Right cardiac atrium (tissue), 5 donors: Measurements from ENCODE around the gene CLIP2. TPM values are rescaled to one million over a fixed set of nuclear protein-coding genes. Genes with fewer than 3 reads are reported as not detected.
A peak's percentile ranks its signal among the peaks of the same experiment; 100 is the strongest.
"Not testable (repeated sequence)": the region's sequence is repeated elsewhere in the genome, so short reads cannot be mapped to it uniquely, and the experiment has no call there.

ENCODE experiments used
- ATAC-seq, 2 donors: fragments of 200-7000 bp; cut with Tn5 transposase; one replicate each; pipeline versions ENCODE4 v1.8.0 to v1.9.1; 2020; ENCODE audit warnings: moderate library complexity in 2 of 2, mild to moderate bottlenecking in 1 of 2
- DNase-seq, 3 donors: peaks; one replicate each; pipeline ENCODE4 v3.0.0-alpha.2; 2020
- H3K27ac ChIP-seq: one replicate; pipeline ENCODE4 v1.5.1; 2013; ENCODE audit warnings: mild to moderate bottlenecking, low read length, control low read depth, moderate library complexity
- H3K27me3 ChIP-seq: one replicate; pipeline ENCODE4 v1.6.1; 2013; ENCODE audit not compliant: control insufficient read depth, insufficient read depth
- H3K4me1 ChIP-seq: one replicate; pipeline ENCODE4 v1.6.1; 2013; ENCODE audit warnings: low read length; ENCODE audit not compliant: control insufficient read depth, insufficient read depth
- H3K4me3 ChIP-seq: one replicate; pipeline ENCODE4 v1.5.1; 2013; ENCODE audit warnings: low read length, control low read depth
- H3K9me3 ChIP-seq: one replicate; pipeline ENCODE4 v1.6.1; 2013; ENCODE audit warnings: low read length; ENCODE audit not compliant: control insufficient read depth
- WGBS: extraction: QIAGEN DNeasy Blood & Tissue Kit; methylation state at CpG from one replicate; pipeline ENCODE4 v1.1.7; 2013; 5-methylcytosine and 5-hydroxymethylcytosine counted together
- intact Hi-C, 4 donors: fragments of 100-400 bp; cut with DNase I; formaldehyde crosslinking; loops; one replicate each; pipeline versions ENCODE4 v1.11.0 to v1.14.0; 2022 to 2023
- polyA plus RNA-seq: library from polyadenylated mRNA; stranded (reverse); fragments of 200-250 nt; gene quantifications from one replicate; pipeline ENCODE4 v1.2.3, GENCODE V29; 2013
- total RNA-seq, 4 donors: library from RNA; stranded (reverse); fragmentation: NEBNext Ultra II Directional; extraction: Animal tissue kit (Norgen Biotek cat#: 25700); gene quantifications; one replicate each; pipeline ENCODE4 v1.2.1, GENCODE V29; 2021
- donor health status: healthy with polysubstance abuse.
- donor health status: DM: no; HTN: yes; CAD: no.
- donor health status: DM: no; HTN: no; CAD: no.
- donor health status: DM: no; HTN: yes; CAD: no; lungs with severe emphysema.
- donor health status: DM: yes; HTN: yes; CAD: no.

Gene CLIP2
- total and polyA plus RNA-seq, 5 donors, result 6.3 to 9.4 (median 8.7) TPM

GRCh38 chr7:74440143-74440542 is 150.9 kb downstream of the CLIP2 start:
- H3K4me3 ChIP-seq, H3K4me1 ChIP-seq, H3K27me3 ChIP-seq, H3K9me3 ChIP-seq, ATAC-seq, H3K27ac ChIP-seq: not testable (repeated sequence)
- DNase-seq, result peak in 1 of 3 donors; percentile 32
- intact Hi-C loops, result loop anchor here in 1 of 4 donors (10.0 kb wide), 1 partner anchor 125 kb away; no protein-coding TSS in a partner anchor
- 99% methylated on average over 3 of the region's 3 CpGs for WGBS

GRCh38 chr7:74441801-74442200 is 152.6 kb downstream of the CLIP2 start:
- H3K27me3 ChIP-seq, result no peaks in the 10 kb centered on the region
- no peaks in the 10 kb centered on the region for H3K9me3 ChIP-seq
- ATAC-seq (no peak), DNase-seq (peak in 1 of 3 donors; percentile 12)
- intact Hi-C loops, result loop anchor here in 1 of 4 donors (10.0 kb wide), 1 partner anchor 123 kb away; no protein-coding TSS in a partner anchor
- H3K4me3 ChIP-seq, result no peak overlapping the region
- 66% methylated on average over 10 of the region's 10 CpGs for WGBS
- no peaks in the 10 kb centered on the region for H3K4me1 ChIP-seq
- no peak overlapping the region for H3K27ac ChIP-seq

- WGBS, result 66% methylated on average over 21 of the region's 21 CpGs
- Histone ChIP-seq H3K27ac (no peak overlapping the region), H3K27me3 (no peaks in the 10 kb centered on the region), H3K9me3 (no peaks in the 10 kb centered on the region), H3K4me1 (no peaks in the 10 kb centered on the region), H3K4me3 (no peak overlapping the region)
- ATAC-seq (no peak), DNase-seq (no peak)
- intact Hi-C loops, result loop anchor here in 1 of 4 donors (10.0 kb wide), 1 partner anchor 121 kb away; no protein-coding TSS in a partner anchor
Measured at GRCh38 chr7:74443543-74444247, 154.5 kb downstream of the CLIP2 start.

DNA sequence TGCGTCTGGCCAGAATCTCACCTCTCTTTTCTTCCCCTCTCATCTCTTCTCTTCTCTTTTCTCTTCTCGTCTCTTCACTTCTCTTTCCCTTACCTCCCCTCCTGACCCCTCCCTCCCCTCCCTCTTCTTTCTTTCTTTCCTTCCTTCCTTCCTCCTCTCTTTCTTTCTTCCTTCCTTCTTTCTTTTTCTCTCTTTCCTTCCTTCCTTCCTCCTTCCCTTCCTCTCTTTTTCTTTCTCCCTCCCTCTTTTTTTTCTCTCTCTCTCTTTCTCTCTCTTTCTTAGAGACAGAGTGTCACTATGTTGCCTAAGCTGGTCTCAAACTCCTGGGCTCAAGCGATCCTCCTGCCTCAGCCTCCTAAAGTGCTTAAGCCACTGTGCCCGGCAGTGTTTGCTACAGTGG is 159.9 kb downstream of the CLIP2 start:
- H3K9me3 ChIP-seq, result no peaks in the 10 kb centered on the region
- DNase-seq, result no peak
- no peak for ATAC-seq
- no peak overlapping the region for H3K4me3 ChIP-seq
- H3K27ac ChIP-seq, result no peak overlapping the region
- 93% methylated on average over 4 of the region's 4 CpGs for WGBS
- intact Hi-C loops, result loop anchor here in 2 of 4 donors (5.0 to 10.0 kb wide), 2 partner anchors 116 to 118 kb away; no protein-coding TSS in a partner anchor
- H3K4me1 ChIP-seq, result no peaks in the 10 kb centered on the region
- no peaks in the 10 kb centered on the region for H3K27me3 ChIP-seq

DNA sequence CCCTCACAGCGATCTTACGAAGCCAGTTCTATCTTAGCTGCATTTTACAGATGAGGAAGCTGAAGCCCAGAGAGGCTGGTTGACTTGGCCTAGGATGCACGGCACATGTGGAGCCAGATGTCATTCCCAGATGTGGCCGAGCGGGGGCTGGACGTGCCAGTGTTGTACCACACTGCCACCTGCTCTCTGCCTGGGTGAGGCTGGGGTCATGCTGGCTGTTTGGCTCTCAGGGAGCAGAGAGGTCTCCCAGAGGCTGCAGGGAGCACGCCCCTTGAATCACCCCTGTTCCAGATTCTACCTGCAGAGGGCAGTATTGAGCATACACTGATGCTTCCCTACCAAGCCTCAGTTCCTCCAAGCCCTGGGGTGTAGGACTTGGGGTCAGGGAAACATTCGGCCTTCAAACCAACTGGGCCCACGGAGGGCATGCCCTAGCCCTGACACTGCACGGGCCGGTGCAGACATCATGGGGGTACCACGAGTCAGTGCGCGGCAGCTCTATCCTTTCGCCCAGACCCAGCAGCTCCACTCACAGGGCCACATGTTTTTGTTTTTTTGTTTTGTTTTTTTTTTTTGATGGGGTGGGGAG is 160.7 kb downstream of the CLIP2 start:
- 68% methylated on average over 15 of the region's 15 CpGs for WGBS
- Histone ChIP-seq H3K27ac (no peak overlapping the region), H3K9me3 (no peaks in the 10 kb centered on the region), H3K4me3 (no peak overlapping the region), H3K4me1 (no peaks in the 10 kb centered on the region), H3K27me3 (no peaks in the 10 kb centered on the region)
- DNase-seq, result peak in 1 of 3 donors; percentile 63
- ATAC-seq, result peak; percentile 28 to 32
- intact Hi-C loops, result loop anchor here (5.0 to 10.0 kb wide), 3 partner anchors 115 to 205 kb away; partner anchors contain the start of gene GTF2I (in 1 of the 4)

- intact Hi-C loops, result loop anchor here in 2 of 4 donors (10.0 kb wide), 2 partner anchors 112 to 202 kb away; partner anchors contain the start of gene GTF2I (in 1 of the 2)
- ATAC-seq, result peak in 1 of 2 donors; percentile 19
- H3K4me1 ChIP-seq, result no peaks in the 10 kb centered on the region
- no peak overlapping the region for H3K27ac ChIP-seq
- WGBS, result 37% methylated on average over 15 of the region's 15 CpGs
- no peaks in the 10 kb centered on the region for H3K27me3 ChIP-seq
- no peaks in the 10 kb centered on the region for H3K9me3 ChIP-seq
- peak in 1 of 3 donors; percentile 67 for DNase-seq
- H3K4me3 ChIP-seq, result peak overlapping the region; percentile 97
Measured at GRCh38 chr7:74452748-74453321, 163.6 kb downstream of the CLIP2 start.

- H3K27me3 ChIP-seq, result no peaks in the 10 kb centered on the region
- 1% methylated on average over 58 of the region's 62 CpGs for WGBS
- peak; percentile 67 to 68 for ATAC-seq
- H3K4me3 ChIP-seq, result peak within 1 kb of the TSS; percentile 97
- H3K9me3 ChIP-seq, result no peaks in the 10 kb centered on the region
- DNase-seq, result peak; percentile 73 to 89 (median 84)
- no peaks in the 10 kb centered on the region for H3K4me1 ChIP-seq
- intact Hi-C loops, result loop anchor here in 2 of 4 donors (10.0 kb wide), 2 partner anchors 111 to 201 kb away; partner anchors contain the start of gene GTF2I (in 1 of the 2)
- H3K27ac ChIP-seq, result peak within 1 kb of the TSS; percentile 87
Measured at GRCh38 chr7:74453322-74454011, 164.3 kb downstream of the CLIP2 start, which contains the start of gene GTF2IRD1. GTF2IRD1 (plus strand) TSS chr7:74453906; CDS start chr7:74508081, 54,175 bp downstream.

DNA sequence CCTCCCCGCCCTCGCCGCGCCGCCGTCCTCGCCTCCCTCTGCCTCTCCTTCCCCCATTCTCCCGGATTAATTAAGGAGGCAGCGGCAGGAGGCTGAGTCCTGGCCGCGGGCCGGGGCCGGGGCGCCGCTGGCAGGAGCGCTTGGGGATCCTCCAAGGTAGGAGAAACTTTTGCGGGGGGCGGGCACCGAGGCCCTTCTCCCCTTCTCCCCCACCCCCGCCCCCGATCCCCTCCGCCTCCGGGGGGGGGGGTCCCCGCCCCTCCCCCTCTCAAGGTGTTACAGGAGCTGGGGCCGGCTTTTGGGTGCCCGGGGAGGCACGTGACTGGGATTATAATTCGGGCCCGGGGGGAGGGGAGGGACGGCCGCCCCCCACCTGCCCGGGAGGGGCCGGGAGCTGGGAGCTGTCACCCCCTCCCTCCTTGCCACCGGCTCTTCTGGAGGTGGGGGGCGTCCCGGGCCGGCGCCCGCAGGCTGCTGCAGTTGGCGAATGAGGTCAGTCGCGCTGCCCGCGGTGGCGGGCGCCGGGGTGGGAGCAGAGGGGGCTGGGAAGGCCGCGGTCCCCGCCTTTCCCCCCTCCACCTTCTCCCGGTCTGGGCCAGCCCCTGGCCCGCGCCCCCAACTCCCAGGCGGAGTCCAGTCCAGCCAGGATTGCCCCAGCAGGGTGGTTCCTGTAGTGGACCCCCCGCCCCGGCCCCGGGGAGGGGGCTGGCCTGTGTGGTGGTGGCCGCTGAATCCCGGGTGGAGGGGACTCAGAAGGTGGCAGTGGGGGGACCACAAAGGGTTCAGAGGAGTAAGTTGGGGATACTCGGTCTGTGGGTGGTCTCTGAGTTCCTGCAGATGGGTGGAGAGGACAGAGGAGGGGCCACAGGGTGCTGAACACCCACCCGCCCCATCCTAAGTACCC is 165.1 kb downstream of the CLIP2 start:
- intact Hi-C loops, result loop anchor here in 2 of 4 donors (10.0 kb wide), 2 partner anchors 111 to 201 kb away; partner anchors contain the start of gene GTF2I (in 1 of the 2)
- no peaks in the 10 kb centered on the region for H3K4me1 ChIP-seq
- peak overlapping the region; percentile 97 for H3K4me3 ChIP-seq
- 4% methylated on average over 61 of the region's 61 CpGs for WGBS
- H3K27ac ChIP-seq, result peak overlapping the region; percentile 87
- DNase-seq, result peak in 2 of 3 donors; percentile 50 to 76
- no peaks in the 10 kb centered on the region for H3K9me3 ChIP-seq
- no peaks in the 10 kb centered on the region for H3K27me3 ChIP-seq
- ATAC-seq, result peak; percentile 18 to 28

DNA sequence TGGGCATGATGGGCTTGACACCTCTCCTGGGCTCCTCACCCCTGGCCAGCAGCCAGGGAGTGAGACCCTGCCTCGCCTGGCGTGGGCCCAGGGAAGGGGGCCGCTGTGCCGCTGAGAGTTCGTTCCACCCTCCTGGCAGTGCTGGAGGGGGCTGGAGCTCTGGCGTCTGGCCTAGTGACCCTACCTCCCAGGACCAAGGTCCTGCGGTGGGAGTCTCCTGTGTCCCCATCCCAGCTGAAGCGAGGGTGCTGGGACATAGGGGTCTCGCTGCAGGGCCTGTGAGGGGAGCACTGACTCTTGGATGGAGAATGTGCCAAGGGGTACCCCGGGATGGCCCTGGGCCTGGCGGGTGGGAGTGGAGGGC is 165.7 kb downstream of the CLIP2 start:
- ATAC-seq (peak; percentile 7 to 9), DNase-seq (peak in 2 of 3 donors; percentile 63 to 67)
- 63% methylated on average over 11 of the region's 11 CpGs for WGBS
- Histone ChIP-seq H3K4me1 (no peaks in the 10 kb centered on the region), H3K9me3 (no peaks in the 10 kb centered on the region), H3K4me3 (peak overlapping the region; percentile 97), H3K27me3 (no peaks in the 10 kb centered on the region), H3K27ac (peak overlapping the region; percentile 87)
- intact Hi-C loops, result loop anchor here in 2 of 4 donors (10.0 kb wide), 2 partner anchors 110 to 200 kb away; partner anchors contain the start of gene GTF2I (in 1 of the 2)
